Thymus (tissue), 11 donors: ENCODE measurements around the gene RIMKLB. TPM values are rescaled to one million over a fixed set of nuclear protein-coding genes. Genes with fewer than 3 reads are reported as not detected.
"Not testable (repeated sequence)": the region's sequence is repeated elsewhere in the genome, so short reads cannot be mapped to it uniquely, and the experiment has no call there.

Experiments
- DNase-seq, 9 donors: peaks; one replicate each; pipeline ENCODE4 v3.0.0-alpha.2; 2013; ENCODE audit warnings: low spot score in 9 of 9, low read depth in 6 of 9, missing footprints in 1 of 9
- H3K27ac ChIP-seq, 2 donors: one replicate each; pipeline ENCODE4 v1.5.1; 2013; ENCODE audit warnings: control low read depth in 1 of 2, low read depth in 1 of 2, low read length in 1 of 2, mild to moderate bottlenecking in 1 of 2, moderate library complexity in 1 of 2
- H3K27me3 ChIP-seq, 2 donors: one replicate each; pipeline ENCODE4 v1.5.1; 2013; ENCODE audit warnings: low read length in 1 of 2; ENCODE audit not compliant: control insufficient read depth in 2 of 2, insufficient read depth in 1 of 2
- H3K36me3 ChIP-seq, 2 donors: one replicate each; pipeline ENCODE4 v1.5.1; 2013; ENCODE audit warnings: low read length in 1 of 2, mild to moderate bottlenecking in 1 of 2, moderate library complexity in 1 of 2; ENCODE audit not compliant: control insufficient read depth in 2 of 2, insufficient read depth in 2 of 2
- H3K4me1 ChIP-seq, 2 donors: one replicate each; pipeline ENCODE4 v1.5.1; 2013; ENCODE audit warnings: low read length in 2 of 2; ENCODE audit not compliant: control insufficient read depth in 2 of 2, insufficient read depth in 2 of 2
- H3K4me3 ChIP-seq, 2 donors: one replicate each; pipeline ENCODE4 v1.5.1; 2013; ENCODE audit warnings: low read length in 2 of 2, control low read depth in 1 of 2, mild to moderate bottlenecking in 1 of 2
- H3K9me3 ChIP-seq, 2 donors: one replicate each; pipeline ENCODE4 v1.5.1; 2013; ENCODE audit warnings: low read length in 1 of 2, mild to moderate bottlenecking in 1 of 2; ENCODE audit not compliant: control insufficient read depth in 2 of 2, insufficient read depth in 1 of 2
- WGBS: extraction: QIAGEN DNeasy Blood & Tissue Kit; methylation state at CpG from one replicate; pipeline ENCODE4 v1.1.7; 2013; 5-methylcytosine and 5-hydroxymethylcytosine counted together
- polyA plus RNA-seq: library from polyadenylated mRNA; stranded (reverse); fragments of 200-250 nt; gene quantifications from one replicate; pipeline ENCODE4 v1.2.3, GENCODE V29; 2013
- total RNA-seq: library from RNA; stranded (reverse); fragments of 120-200 nt; gene quantifications from one replicate; pipeline ENCODE4 v1.2.4, GENCODE V29; 2013
- donor health status: healthy.

Gene RIMKLB
- total and polyA plus RNA-seq, 2 donors, result 44.1 to 95.5 TPM

- H3K36me3 ChIP-seq, H3K4me1 ChIP-seq, DNase-seq, H3K9me3 ChIP-seq, H3K27ac ChIP-seq, H3K4me3 ChIP-seq, H3K27me3 ChIP-seq: not testable (repeated sequence)
- 94% methylated on average over 13 of the region's 13 CpGs for WGBS
Measured at GRCh38 chr12:8789341-8790013, 91.7 kb downstream of the RIMKLB start.

GRCh38 chr12:8793226-8793625, 95.4 kb downstream of the RIMKLB start:
- not testable (repeated sequence) for H3K4me3 ChIP-seq, H3K36me3 ChIP-seq, DNase-seq, H3K9me3 ChIP-seq, H3K27me3 ChIP-seq, H3K4me1 ChIP-seq, H3K27ac ChIP-seq
- WGBS, result 98% methylated on average over 4 of the region's 4 CpGs

- not testable (repeated sequence) for H3K36me3 ChIP-seq, H3K27ac ChIP-seq, DNase-seq, H3K27me3 ChIP-seq, H3K9me3 ChIP-seq, H3K4me3 ChIP-seq, H3K4me1 ChIP-seq
- WGBS, result 98% methylated on average over 21 of the region's 21 CpGs
Measured at GRCh38 chr12:8794611-8795010, 96.8 kb downstream of the RIMKLB start.

- Histone ChIP-seq H3K27ac (no peak overlapping the region), H3K4me3 (no peak overlapping the region), H3K4me1 (no peaks in the 10 kb centered on the region), H3K27me3 (no peaks in the 10 kb centered on the region), H3K9me3 (peaks cover 0 to 3% of the 10 kb centered on the region in 2 donors), H3K36me3 (no peaks in the 10 kb centered on the region)
- WGBS, result 89% methylated on average over 5 of the region's 5 CpGs
- no peak for DNase-seq
Measured at GRCh38 chr12:8796831-8797626, 99.2 kb downstream of the RIMKLB start.

GRCh38 chr12:8801213-8801612, 103.4 kb downstream of the RIMKLB start:
- not testable (repeated sequence) for H3K4me1 ChIP-seq, H3K9me3 ChIP-seq, H3K36me3 ChIP-seq, DNase-seq, H3K27me3 ChIP-seq, H3K27ac ChIP-seq, H3K4me3 ChIP-seq
- whole genome bisulfite sequencing, result 95% methylated on average over 3 of the region's 3 CpGs

- H3K27ac ChIP-seq, DNase-seq, H3K36me3 ChIP-seq, H3K9me3 ChIP-seq, H3K4me1 ChIP-seq, H3K27me3 ChIP-seq, H3K4me3 ChIP-seq: not testable (repeated sequence)
- 93% methylated on average over 3 of the region's 3 CpGs for WGBS
Measured at GRCh38 chr12:8804833-8805232, 107.0 kb downstream of the RIMKLB start.

GRCh38 chr12:8805487-8805886, 107.7 kb downstream of the RIMKLB start:
- not testable (repeated sequence) for H3K27me3 ChIP-seq, H3K27ac ChIP-seq, H3K9me3 ChIP-seq, H3K36me3 ChIP-seq, H3K4me1 ChIP-seq, DNase-seq, H3K4me3 ChIP-seq
- WGBS, result 95% methylated on average over 11 of the region's 11 CpGs

- not testable (repeated sequence) for DNase-seq, H3K27me3 ChIP-seq, H3K27ac ChIP-seq, H3K36me3 ChIP-seq, H3K4me1 ChIP-seq, H3K9me3 ChIP-seq, H3K4me3 ChIP-seq
- 93% methylated on average over 11 of the region's 11 CpGs for WGBS
Measured at GRCh38 chr12:8807084-8807483, 109.3 kb downstream of the RIMKLB start.

- not testable (repeated sequence) for H3K4me3 ChIP-seq, H3K36me3 ChIP-seq, DNase-seq, H3K27ac ChIP-seq, H3K9me3 ChIP-seq, H3K4me1 ChIP-seq, H3K27me3 ChIP-seq
- WGBS, result 93% methylated on average over 7 of the region's 7 CpGs
Measured at GRCh38 chr12:8810112-8810511, 112.3 kb downstream of the RIMKLB start.
